GM12878 (cell line): Measurements from ENCODE around the gene RHCE. TPM values are rescaled to one million over a fixed set of nuclear protein-coding genes. Genes with fewer than 3 reads are reported as not detected.
A peak's percentile ranks its signal among the peaks of the same experiment; 100 is the strongest.

ENCODE experiments used
- ATF7 ChIP-seq: fragments of 450-650 bp; IDR thresholded peaks from 2 replicates; pipeline ENCODE4 v1.6.1; 2016; ENCODE audit warnings: low read depth, mild to moderate bottlenecking
- BMI1 ChIP-seq: fragments of 450-650 bp; IDR thresholded peaks from 2 replicates; pipeline ENCODE4 v1.6.1; 2016; ENCODE audit warnings: mild to moderate bottlenecking, moderate library complexity, borderline replicate concordance
- CTCF ChIP-seq, 3 experiments: IDR thresholded peaks in 2 of 3; conservative IDR thresholded peaks in 1 of 3; 2 replicates each; pipeline ENCODE4 v1.5.1; 2011; ENCODE audit warnings: low read depth in 3 of 3, low read length in 3 of 3, mild to moderate bottlenecking in 3 of 3, control low read depth in 2 of 3, moderate library complexity in 2 of 3, inconsistent platforms in 1 of 3, mixed read lengths in 1 of 3; ENCODE audit not compliant: control insufficient read depth in 2 of 3, insufficient read depth in 1 of 3; ENCODE audit errors: extremely low read depth in 1 of 3
- ESRRA ChIP-seq: IDR thresholded peaks from 2 replicates; pipeline ENCODE4 v1.6.1; 2012; ENCODE audit warnings: mild to moderate bottlenecking, low read length, improper control_type of control experiment
- FOXM1 ChIP-seq: IDR thresholded peaks from 2 replicates; pipeline ENCODE4 v1.6.1; 2012; ENCODE audit warnings: low read depth, mild to moderate bottlenecking, inconsistent platforms, low read length, moderate library complexity
- JUNB ChIP-seq: IDR thresholded peaks from 2 replicates; pipeline ENCODE4 v1.6.1; 2016; ENCODE audit warnings: antibody characterized with exemption, mild to moderate bottlenecking
- MTA2 ChIP-seq: fragments of 450-650 bp; IDR thresholded peaks from 2 replicates; pipeline ENCODE4 v1.6.1; 2016; ENCODE audit warnings: low read depth, mild to moderate bottlenecking, moderate library complexity
- MYB ChIP-seq: fragments of 150-350 bp; IDR thresholded peaks from 2 replicates; pipeline ENCODE4 v1.6.1; 2014; ENCODE audit warnings: mild to moderate bottlenecking, low read depth, low read length, borderline replicate concordance
- NFIC ChIP-seq: IDR thresholded peaks from 2 replicates; pipeline ENCODE4 v1.6.1; 2012; ENCODE audit warnings: low read depth, mild to moderate bottlenecking, inconsistent platforms, low read length, moderate library complexity
- NR2F1 ChIP-seq: fragments of 450-650 bp; conservative IDR thresholded peaks from 2 replicates; pipeline ENCODE4 v1.6.1; 2017; ENCODE audit warnings: mild to moderate bottlenecking
- PAX5 ChIP-seq: IDR thresholded peaks from 2 replicates; pipeline ENCODE4 v1.6.1; 2011; ENCODE audit warnings: low read depth, low read length, borderline replicate concordance
- POU2F2 ChIP-seq: IDR thresholded peaks from 3 replicates; pipeline ENCODE4 v1.6.1; 2011; ENCODE audit warnings: low read depth, mild to moderate bottlenecking, low read length, borderline replicate concordance
- RELB ChIP-seq: fragments of 450-650 bp; IDR thresholded peaks from 2 replicates; pipeline ENCODE4 v1.6.1; 2017; ENCODE audit warnings: low read depth, mild to moderate bottlenecking, moderate library complexity
- TCF7 ChIP-seq: IDR thresholded peaks from 2 replicates; pipeline ENCODE4 v1.6.1; 2014; ENCODE audit warnings: antibody characterized with exemption, borderline replicate concordance
- USF1 ChIP-seq: IDR thresholded peaks from 2 replicates; pipeline ENCODE4 v1.6.1; 2011; ENCODE audit warnings: borderline replicate concordance, low read depth, mild to moderate bottlenecking, moderate library complexity, mixed read lengths, low read length; ENCODE audit not compliant: insufficient read depth; ENCODE audit errors: extremely low read length
- YBX1 ChIP-seq: fragments of 450-650 bp; IDR thresholded peaks from 2 replicates; pipeline ENCODE4 v1.6.1; 2016; ENCODE audit warnings: antibody characterized with exemption
- ZBTB40 ChIP-seq: fragments of 450-650 bp; IDR thresholded peaks from 2 replicates; pipeline ENCODE4 v1.6.1; 2016; ENCODE audit warnings: mild to moderate bottlenecking, moderate library complexity, borderline replicate concordance
- ZNF687 ChIP-seq: fragments of 450-650 bp; IDR thresholded peaks from 2 replicates; pipeline ENCODE4 v1.6.1; 2017; ENCODE audit warnings: mild to moderate bottlenecking, moderate library complexity
- polyA plus RNA-seq, 11 experiments: library from polyadenylated mRNA; depleted of rRNA in 4 of 11; unstranded in 6 of 11; stranded (reverse) in 5 of 11; fragments of >200 nt; fragmentation: Nextera tagmentation in 4 of 11; fragmentation: Illumina TruSeq in 1 of 11; extraction: Ambion mirVana in 4 of 11; extraction: Trizol in 1 of 11; gene quantifications; 1 replicate in 1 of 11; 2 replicates in 10 of 11; pipeline versions ENCODE4 v1.2.1 to v1.2.3, GENCODE V29; 2011 to 2016; ENCODE audit warnings: inconsistent platforms in 2 of 11, missing spikeins in 2 of 11, low read depth in 1 of 11
- total RNA-seq, 4 experiments: library from RNA; depleted of rRNA in 3 of 4; stranded (reverse); fragments of >200 nt in 3 of 4; fragmentation: Illumina TruSeq in 1 of 4; extraction: Trizol in 1 of 4; gene quantifications; 2 replicates each; pipeline versions ENCODE4 v1.2.1 to v1.2.3, GENCODE V29; 2013 to 2021

RHCE gene
- total and polyA plus RNA-seq, 10 of the 15 experiments (the other 5 are each of a cell fraction or from before 2014, with no cell fraction given) = 0.06 to 0.41 (median 0.22) TPM; not detected in 2

GRCh38 chr1:25447547-25447946 lies 26.9 kb upstream of the RHCE start (continued):
- peak; percentile 99 for TF ChIP-seq RELB
- TF ChIP-seq ATF7 = peak; percentile 72
- TF ChIP-seq NR2F1 = peak; percentile 86
- no peak for TF ChIP-seq CTCF (IDR thresholded peaks at IDR 0.05 in 2 of 3, conservative IDR thresholded peaks at IDR 0.05 in 1 of 3; ENCODE audit: control insufficient read depth in 2 of 3, extremely low read depth in 1 of 3, insufficient read depth in 1 of 3, low read depth in 3 of 3, low read length in 3 of 3)
- TF ChIP-seq YBX1 = no peak
- TF ChIP-seq USF1 = no peak
- no peak for TF ChIP-seq ZBTB40
- TF ChIP-seq BMI1 = 0 out of 2 replicates have a peak, but pooled peaks have one; percentile 67
- TF ChIP-seq POU2F2 = peak; percentile 31; the same call in 1 of the 3 replicates
- no peak for TF ChIP-seq ESRRA
- TF ChIP-seq NFIC = peak; percentile 91
- TF ChIP-seq ZNF687 = 0 out of 2 replicates have a peak, but pooled peaks have one; percentile 56
- peak; percentile 84; the same call in 1 of the 2 replicates for TF ChIP-seq FOXM1
- 0 out of 2 replicates have a peak, but pooled peaks have one; percentile 44 for TF ChIP-seq PAX5
- TF ChIP-seq MYB = 0 out of 2 replicates have a peak, but pooled peaks have one; percentile 56
- TF ChIP-seq JUNB = peak; percentile 73
- TF ChIP-seq TCF7 = peak; percentile 75; the same call in 1 of the 2 replicates
- peak; percentile 93 for TF ChIP-seq MTA2
